ENCODE data around the gene CCDC57. TPM values are rescaled to one million over a fixed set of nuclear protein-coding genes. Genes with fewer than 3 reads are reported as not detected.
A peak's percentile ranks its signal among the peaks of the same experiment; 100 is the strongest.

CCDC57 gene
- total RNA-seq, 6 experiments from 2014 or later = 10.1 to 37.4 (median 17.2) TPM

GRCh38 chr17:82054351-82055022 lies 158.2 kb downstream of the CCDC57 start:
- peaks cover 0 to 41% (median 0%) of the 10 kb centered on the region in 4 donors for H3K36me3 ChIP-seq
- H3K9me3 ChIP-seq = no peaks in the 10 kb centered on the region
- no peak overlapping the region for H3K27ac ChIP-seq
- ATAC-seq (no peak), DNase-seq (peak in 1 of 3 donors; percentile 56)
- WGBS (ENCODE audit: insufficient coverage, low coverage, low lambda C conversion rate, missing lambda C conversion rate) = no CpG with 5 or more reads among the region's 38 CpGs
- intact Hi-C loops (cut with DNase I) = no loop called here
- H3K27me3 ChIP-seq = no peaks in the 10 kb centered on the region
- no peak overlapping the region for H3K4me3 ChIP-seq
- TF ChIP-seq POLR2A (IDR thresholded peaks at IDR 0.05) (no peak), CTCF (IDR thresholded peaks at IDR 0.05) (no peak)
- H3K4me1 ChIP-seq = peaks cover 0 to 13% (median 6%) of the 10 kb centered on the region in 4 donors

GRCh38 chr17:82053556-82054263 lies 158.9 kb downstream of the CCDC57 start:
- peaks cover 0 to 37% (median 0%) of the 10 kb centered on the region in 4 donors for H3K36me3 ChIP-seq
- no peaks in the 10 kb centered on the region for H3K9me3 ChIP-seq
- intact Hi-C loops (cut with DNase I) = no loop called here
- 80% methylated on average over 2 of the region's 28 CpGs for WGBS (ENCODE audit: insufficient coverage, low coverage, low lambda C conversion rate, missing lambda C conversion rate)
- H3K27me3 ChIP-seq = no peaks in the 10 kb centered on the region
- peaks cover 0 to 14% (median 6%) of the 10 kb centered on the region in 4 donors for H3K4me1 ChIP-seq
- ATAC-seq (no peak), DNase-seq (peak in 1 of 3 donors; percentile 49)
- H3K27ac ChIP-seq = no peak overlapping the region
- H3K4me3 ChIP-seq = no peak overlapping the region
- TF ChIP-seq POLR2A (IDR thresholded peaks at IDR 0.05) = no peak
- TF ChIP-seq CTCF (IDR thresholded peaks at IDR 0.05) = no peak

- WGBS (ENCODE audit: insufficient coverage, low coverage, low lambda C conversion rate, missing lambda C conversion rate) = 95% methylated on average over 4 of the region's 19 CpGs
- H3K27ac ChIP-seq = no peak overlapping the region
- no peak overlapping the region for H3K4me3 ChIP-seq
- TF ChIP-seq CTCF (IDR thresholded peaks at IDR 0.05) (no peak), POLR2A (IDR thresholded peaks at IDR 0.05) (no peak)
- ATAC-seq (no peak), DNase-seq (peak in 1 of 3 donors; percentile 47)
- H3K27me3 ChIP-seq = no peaks in the 10 kb centered on the region
- H3K4me1 ChIP-seq = peaks cover 0 to 20% (median 8%) of the 10 kb centered on the region in 4 donors
- no peaks in the 10 kb centered on the region for H3K9me3 ChIP-seq
- peaks cover 0 to 36% (median 0%) of the 10 kb centered on the region in 4 donors for H3K36me3 ChIP-seq
- intact Hi-C loops (cut with DNase I) = no loop called here
Observed at GRCh38 chr17:82053130-82053529, 159.5 kb downstream of the CCDC57 start.

GRCh38 chr17:82052638-82053059 lies 160.0 kb downstream of the CCDC57 start:
- H3K27ac ChIP-seq = no peak overlapping the region
- TF ChIP-seq CTCF (IDR thresholded peaks at IDR 0.05) (no peak), POLR2A (IDR thresholded peaks at IDR 0.05) (no peak)
- H3K36me3 ChIP-seq = peaks cover 0 to 32% (median under 1%) of the 10 kb centered on the region in 4 donors
- DNase-seq = no peak
- intact Hi-C loops (cut with DNase I) = no loop called here
- H3K27me3 ChIP-seq = no peaks in the 10 kb centered on the region
- WGBS (ENCODE audit: insufficient coverage, low coverage, low lambda C conversion rate, missing lambda C conversion rate) = 21% methylated on average over 6 of the region's 19 CpGs
- ATAC-seq = no peak
- H3K9me3 ChIP-seq = no peaks in the 10 kb centered on the region
- H3K4me1 ChIP-seq = peaks cover 0 to 23% (median 10%) of the 10 kb centered on the region in 4 donors
- H3K4me3 ChIP-seq = peak overlapping the region; percentile 60 to 79 (median 66)

All from right lobe of liver (tissue), 6 donors.